ENCODE data around the gene CYBRD1.

GRCh38 chr2:171531836-171532450, 9.7 kb downstream of the CYBRD1 start:
- no peak for TF ChIP-seq FOS (IDR thresholded peaks at IDR 0.05; ENCODE audit: borderline replicate concordance, extremely low read depth, insufficient read length)
- TF ChIP-seq POLR2A (IDR thresholded peaks at IDR 0.05; ENCODE audit: low read depth, low read length) = no peak
- TF ChIP-seq CEBPB (IDR thresholded peaks at IDR 0.05; ENCODE audit: borderline replicate concordance in 1 of 2, low read depth in 2 of 2, low read length in 2 of 2) = no peak
- TF ChIP-seq EGR1 (IDR thresholded peaks at IDR 0.05; ENCODE audit: borderline replicate concordance in 1 of 2, low read depth in 2 of 2, low read length in 2 of 2) = no peak
- no peak for TF ChIP-seq TCF3 (IDR thresholded peaks at IDR 0.05; ENCODE audit: borderline replicate concordance, insufficient read depth, low read depth, low read length)
- no peak for TF ChIP-seq PML (IDR thresholded peaks at IDR 0.05; ENCODE audit: low read length)
